HuH-7.5 (cell line): ENCODE results near the gene CDC37.

Experiments used
- DNase-seq: peaks from one replicate; pipeline ENCODE4 v3.0.0; 2011; ENCODE audit warnings: low spot score

The CDC37 gene

DNA sequence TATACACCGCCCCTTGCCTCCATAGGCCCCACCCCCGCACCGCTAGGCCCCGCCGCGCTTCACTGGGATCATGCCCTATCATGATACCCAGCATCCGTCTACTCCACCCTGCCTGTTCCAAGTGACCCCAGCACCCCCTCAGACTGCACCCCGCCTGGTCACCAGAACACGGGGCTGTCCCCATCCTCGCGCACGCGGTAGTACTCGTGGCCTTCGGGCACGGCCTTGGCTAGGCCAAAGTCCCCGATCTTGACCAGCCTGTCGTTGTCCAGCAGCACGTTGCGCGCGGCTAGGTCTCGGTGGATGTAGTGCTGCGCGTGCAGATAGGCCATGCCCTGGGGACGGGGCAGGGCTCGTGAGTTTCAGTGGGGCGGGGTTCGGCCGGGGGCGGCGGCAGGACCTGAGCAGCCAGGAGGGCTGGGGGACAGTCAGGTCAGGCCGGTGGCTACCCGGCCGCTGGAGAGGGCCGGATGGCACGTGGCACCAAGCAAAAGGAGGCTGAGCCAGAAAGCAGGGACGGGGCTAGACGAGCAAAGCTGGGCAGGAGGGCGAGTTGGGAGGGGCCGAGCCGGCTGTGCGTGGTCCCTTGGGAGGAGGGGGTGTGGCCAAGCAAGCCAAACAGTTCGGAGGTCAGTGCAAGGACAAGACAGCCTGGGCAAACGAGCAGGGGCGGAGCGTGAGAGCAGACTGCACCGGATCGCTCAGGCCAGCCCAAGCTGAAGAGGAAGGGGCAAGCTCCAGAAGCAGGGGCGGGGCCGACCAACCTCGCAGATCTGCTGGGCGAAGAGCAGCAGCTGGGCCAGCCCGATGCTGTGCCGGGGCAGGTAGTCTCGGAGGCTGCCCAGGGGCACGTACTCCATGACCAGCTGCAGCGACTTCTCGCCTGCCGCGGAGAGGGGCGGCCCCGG lies 50.3 kb downstream of the CDC37 start:
- no peak for DNase-seq

DNA sequence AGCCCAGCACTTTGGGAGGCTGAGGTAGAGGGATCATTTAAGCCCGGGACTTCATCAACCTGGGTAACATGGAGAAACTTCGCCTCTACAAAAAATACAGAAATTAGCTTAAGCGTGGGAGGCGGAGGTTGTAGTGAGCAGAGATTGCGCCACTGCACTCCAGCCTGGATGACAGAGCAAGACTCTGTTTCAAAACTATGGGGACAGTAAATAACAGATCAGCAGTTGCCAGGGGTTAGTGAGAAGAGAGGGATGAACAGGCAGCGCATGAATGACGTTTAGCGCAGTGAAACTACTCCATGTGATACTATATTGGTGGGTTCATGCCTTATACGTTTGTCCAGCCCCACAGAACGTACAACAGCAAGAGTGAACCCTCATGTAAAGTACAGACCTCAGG lies 56.8 kb downstream of the CDC37 start:
- no peak for DNase-seq

DNA sequence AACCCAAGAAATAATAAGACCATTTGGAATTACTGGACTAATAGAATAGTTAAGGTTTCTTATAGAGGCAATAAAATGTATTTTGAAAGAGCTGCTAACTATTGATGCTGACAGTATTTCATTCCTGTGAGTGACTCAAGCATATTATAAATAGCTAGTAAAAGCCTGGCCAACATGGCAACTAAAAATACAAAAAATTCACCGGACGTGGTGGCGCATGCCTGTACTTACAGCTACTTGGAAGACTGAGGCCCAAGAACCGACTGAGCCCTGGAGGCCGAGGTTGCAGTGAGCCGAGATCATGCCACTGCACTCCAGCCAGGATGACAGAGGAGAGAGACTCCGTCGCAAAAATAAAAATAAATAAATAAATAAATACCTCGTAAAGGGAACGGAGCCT lies 58.6 kb downstream of the CDC37 start:
- DNase-seq: no peak

DNA sequence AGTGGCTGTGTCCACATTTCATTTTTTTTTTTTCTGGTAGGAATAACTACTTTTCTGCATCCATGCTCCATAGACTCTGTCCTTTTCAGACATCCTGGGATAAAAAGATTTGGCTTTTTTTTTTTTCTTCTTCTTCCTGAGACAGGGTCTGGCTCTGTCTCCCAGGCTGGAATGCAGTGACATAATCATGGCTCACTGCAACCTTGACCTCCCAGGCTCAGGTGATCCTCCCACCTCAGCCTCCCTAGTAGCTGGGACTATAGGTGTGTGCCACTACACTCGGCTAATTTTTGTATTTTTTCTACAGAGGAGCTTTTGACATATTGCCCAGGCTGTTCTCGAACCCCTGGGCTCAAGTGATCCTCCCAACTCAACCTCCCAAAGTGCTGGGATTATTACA lies 59.8 kb downstream of the CDC37 start:
- DNase-seq: no peak
